ENCODE results near the gene CDC20B. TPM values are rescaled to one million over a fixed set of nuclear protein-coding genes. Genes with fewer than 3 reads are reported as not detected.

CDC20B gene
- total and polyA plus RNA-seq, 2 experiments from 2014 or later: not detected

GRCh38 chr5:55113327-55113726 is 59.6 kb downstream of the CDC20B start:
- H3K27me3 Mint-ChIP-seq (ENCODE audit: insufficient read depth, low read depth, poor library complexity): peaks cover 4% of the 10 kb centered on the region
- H3K4me3 Mint-ChIP-seq: no peak overlapping the region
- DNase-seq (ENCODE audit: low spot score) (no peak), ATAC-seq (no peak)
- H3K9me3 Mint-ChIP-seq: no peaks in the 10 kb centered on the region
- no peaks in the 10 kb centered on the region for H3K36me3 ChIP-seq (ENCODE audit: insufficient read depth)
- no peaks in the 10 kb centered on the region for H3K36me3 Mint-ChIP-seq (ENCODE audit: low read depth)
- H3K4me3 ChIP-seq: no peak overlapping the region
- H2AFZ ChIP-seq: no peak overlapping the region
- H3K4me1 ChIP-seq (ENCODE audit: insufficient read depth): peaks cover 15% of the 10 kb centered on the region
- no peaks in the 10 kb centered on the region for H4K20me1 ChIP-seq (replicated peaks; ENCODE audit: insufficient read depth)
- no peak overlapping the region for H3K4me2 ChIP-seq
- no peak overlapping the region for H3K27ac Mint-ChIP-seq
- H3K27ac ChIP-seq (ENCODE audit: low read depth): no peak overlapping the region
- no peaks in the 10 kb centered on the region for H3F3A ChIP-seq (replicated peaks; ENCODE audit: low read depth)
- 0 out of 2 replicates have a peak, but pooled peaks cover 2% of the 10 kb centered on the region for H3K9me2 ChIP-seq (ENCODE audit: insufficient read depth)
- H3K27me3 ChIP-seq (ENCODE audit: insufficient read depth): no peaks in the 10 kb centered on the region
- TF ChIP-seq JUNB (IDR thresholded peaks at IDR 0.05; ENCODE audit: unreplicated experiment) (no peak), ZNF114 (CRISPR knock-in tag; IDR thresholded peaks at IDR 0.05) (no peak), ETS1 (IDR thresholded peaks at IDR 0.05) (no peak)
- H3K4me1 Mint-ChIP-seq: peaks cover 10% of the 10 kb centered on the region
- no peaks in the 10 kb centered on the region for H3K79me2 ChIP-seq (replicated peaks; ENCODE audit: insufficient read depth)

GRCh38 chr5:55110217-55110616 is 62.8 kb downstream of the CDC20B start:
- DNase-seq (ENCODE audit: low spot score) (no peak), ATAC-seq (no peak)
- Histone ChIP-seq H3K4me3 (no peak overlapping the region), H4K20me1 (replicated peaks; ENCODE audit: insufficient read depth) (no peaks in the 10 kb centered on the region), H3K79me2 (replicated peaks; ENCODE audit: insufficient read depth) (no peaks in the 10 kb centered on the region), H3K4me2 (peak overlapping the region; percentile 65), H3K27me3 (ENCODE audit: insufficient read depth) (no peaks in the 10 kb centered on the region), H3F3A (replicated peaks; ENCODE audit: low read depth) (no peaks in the 10 kb centered on the region), H2AFZ (peak overlapping the region; percentile 98), H3K9me2 (ENCODE audit: insufficient read depth) (0 out of 2 replicates have a peak, but pooled peaks cover 2% of the 10 kb centered on the region), H3K27ac (ENCODE audit: low read depth) (0 out of 2 replicates have a peak overlapping the region, but pooled peaks have one; percentile 21), H3K36me3 (ENCODE audit: insufficient read depth) (no peaks in the 10 kb centered on the region), H3K4me1 (ENCODE audit: insufficient read depth) (peaks cover 15% of the 10 kb centered on the region)
- H3K36me3 Mint-ChIP-seq (ENCODE audit: low read depth): no peaks in the 10 kb centered on the region
- no peak overlapping the region for H3K4me3 Mint-ChIP-seq
- no peaks in the 10 kb centered on the region for H3K9me3 Mint-ChIP-seq
- TF ChIP-seq ZNF331 (CRISPR knock-in tag; IDR thresholded peaks at IDR 0.05; ENCODE audit: low read depth): no peak
- TF ChIP-seq CTCF (conservative IDR thresholded peaks at IDR 0.05; ENCODE audit: low read depth in 2 of 2): no peak
- no peak for TF ChIP-seq JUNB (IDR thresholded peaks at IDR 0.05; ENCODE audit: unreplicated experiment)
- no peak for TF ChIP-seq EZH2phosphoT487 (IDR thresholded peaks at IDR 0.05; ENCODE audit: unreplicated experiment)
- no peak for TF ChIP-seq ZNF114 (CRISPR knock-in tag; IDR thresholded peaks at IDR 0.05)
- TF ChIP-seq ZNF462 (CRISPR knock-in tag; IDR thresholded peaks at IDR 0.05): no peak
- no peak for TF ChIP-seq ETS1 (IDR thresholded peaks at IDR 0.05)
- no peak for TF ChIP-seq STAT1 (IDR thresholded peaks at IDR 0.05; ENCODE audit: unreplicated experiment)
- TF ChIP-seq CREB1 (CRISPR knock-in tag; IDR thresholded peaks at IDR 0.05; ENCODE audit: low read depth): no peak
- peak overlapping the region; percentile 29; the same call in 1 of the 2 replicates for H3K27ac Mint-ChIP-seq
- H3K4me1 Mint-ChIP-seq: peaks cover 10% of the 10 kb centered on the region
- peaks cover 4% of the 10 kb centered on the region for H3K27me3 Mint-ChIP-seq (ENCODE audit: insufficient read depth, low read depth, poor library complexity)
